IMR-90 (cell line): ENCODE data around the gene C19orf47. TPM values are rescaled to one million over a fixed set of nuclear protein-coding genes. Genes with fewer than 3 reads are reported as not detected.

Experiments used
- ATAC-seq: fragments of 200-7000 bp; cut with Tn5 transposase; 2 replicates; pipeline ENCODE4 v1.9.1; 2020; ENCODE audit warnings: low read depth, mild to moderate bottlenecking, moderate library complexity
- BruUV-seq: library from RNA; stranded (reverse); fragments of 400-500 nt; replicated peaks from 2 replicates; lab custom pipeline; 2021; lab: Mats Ljungman, UMichigan
- CTCF ChIA-PET: fragments of 300-600 bp; formaldehyde crosslinking; extraction: SDS; loops from one replicate; lab custom pipeline; 2021; ENCODE audit warnings: antibody characterized with exemption; lab: Yijun Ruan, JAX
- POLR2A ChIA-PET: fragments of 300-600 bp; sonication (Branson Sonifier 250); formaldehyde crosslinking; loops from one replicate; lab custom pipeline; 2022; ENCODE audit warnings: antibody characterized with exemption; ENCODE audit not compliant: unreplicated experiment; lab: Charles Lee
- DNase-seq: peaks from one replicate; pipeline ENCODE4 v3.0.0; 2013
- H2AFZ ChIP-seq: replicated peaks from 2 replicates; pipeline ENCODE3; 2013; ENCODE audit warnings: low read length, mild to moderate bottlenecking; ENCODE audit not compliant: poor library complexity
- H2AK5ac ChIP-seq: 2 replicates; pipeline ENCODE4 v1.6.1; 2013; ENCODE audit warnings: low read depth, low read length, inconsistent platforms
- H2AK9ac ChIP-seq: replicated peaks from 2 replicates; pipeline ENCODE3; 2013; ENCODE audit warnings: mild to moderate bottlenecking, low read depth, low read length, moderate library complexity; ENCODE audit not compliant: poor library complexity
- H2BK120ac ChIP-seq: 2 replicates; pipeline ENCODE4 v1.6.1; 2013; ENCODE audit warnings: low read depth, low read length, inconsistent platforms
- H2BK15ac ChIP-seq: 3 replicates; pipeline ENCODE4 v1.6.1; 2013; ENCODE audit warnings: low read depth, low read length, inconsistent platforms
- H2BK20ac ChIP-seq: 2 replicates; pipeline ENCODE4 v1.6.1; 2013; ENCODE audit warnings: low read depth, mild to moderate bottlenecking, inconsistent platforms, low read length, moderate library complexity
- H2BK5ac ChIP-seq: 2 replicates; pipeline ENCODE4 v1.6.1; 2013; ENCODE audit warnings: mild to moderate bottlenecking, low read depth, low read length, inconsistent platforms; ENCODE audit not compliant: poor library complexity, severe bottlenecking
- H3K14ac ChIP-seq: replicated peaks from 2 replicates; pipeline ENCODE4 v1.6.1; 2013; ENCODE audit warnings: low read depth, low read length, inconsistent platforms
- H3K18ac ChIP-seq: 2 replicates; pipeline ENCODE4 v1.6.1; 2013; ENCODE audit warnings: low read depth, low read length, control low read depth
- H3K23ac ChIP-seq: 2 replicates; pipeline ENCODE4 v1.6.1; 2013; ENCODE audit warnings: low read depth, low read length, inconsistent platforms
- H3K27ac ChIP-seq: 2 replicates; pipeline ENCODE4 v1.5.1; 2013; ENCODE audit warnings: mild to moderate bottlenecking, control low read depth, low read length; ENCODE audit not compliant: insufficient read depth
- H3K27me3 ChIP-seq: 2 replicates; pipeline ENCODE4 v1.6.1; 2013; ENCODE audit warnings: low read length; ENCODE audit not compliant: control insufficient read depth, insufficient read depth
- H3K36me3 ChIP-seq: 2 replicates; pipeline ENCODE4 v1.6.1; 2013; ENCODE audit warnings: low read length, mixed read lengths; ENCODE audit not compliant: control insufficient read depth, insufficient read depth
- H3K4ac ChIP-seq: 2 replicates; pipeline ENCODE4 v1.6.1; 2013; ENCODE audit warnings: low read depth, low read length, inconsistent platforms
- H3K4me1 ChIP-seq: 2 replicates; pipeline ENCODE4 v1.6.1; 2013; ENCODE audit warnings: low read length, mixed read lengths; ENCODE audit not compliant: control insufficient read depth, insufficient read depth
- H3K4me2 ChIP-seq: 2 replicates; pipeline ENCODE4 v1.6.1; 2013; ENCODE audit warnings: low read depth, mild to moderate bottlenecking, control low read depth, low read length, moderate library complexity
- H3K4me3 ChIP-seq: 2 replicates; pipeline ENCODE4 v1.5.1; 2013; ENCODE audit warnings: low read depth, mild to moderate bottlenecking, control low read depth, low read length, moderate library complexity; ENCODE audit not compliant: insufficient read depth
- H3K56ac ChIP-seq: 2 replicates; pipeline ENCODE4 v1.6.1; 2013; ENCODE audit warnings: low read length, inconsistent platforms; ENCODE audit not compliant: insufficient read depth; ENCODE audit errors: extremely low read depth
- H3K79me1 ChIP-seq, 2 experiments: 2 replicates each; pipeline ENCODE4 v1.6.1; 2013; ENCODE audit warnings: low read length in 2 of 2, inconsistent platforms in 1 of 2, low read depth in 1 of 2
- H3K9ac ChIP-seq: 2 replicates; pipeline ENCODE4 v1.6.1; 2013; ENCODE audit warnings: low read depth, low read length, control low read depth
- H3K9me1 ChIP-seq: 2 replicates; pipeline ENCODE4 v1.6.1; 2013; ENCODE audit warnings: low read length, inconsistent platforms; ENCODE audit not compliant: insufficient read depth
- H3K9me3 ChIP-seq: 2 replicates; pipeline ENCODE4 v1.6.1; 2013; ENCODE audit warnings: low read length; ENCODE audit not compliant: control insufficient read depth, insufficient read depth
- H4K20me1 ChIP-seq: 2 replicates; pipeline ENCODE4 v1.6.1; 2013; ENCODE audit warnings: low read length, inconsistent platforms; ENCODE audit not compliant: insufficient read depth
- H4K5ac ChIP-seq: 2 replicates; pipeline ENCODE4 v1.6.1; 2013; ENCODE audit warnings: mild to moderate bottlenecking, low read depth, low read length, control low read depth
- H4K8ac ChIP-seq, 2 experiments: 2 replicates each; pipeline ENCODE4 v1.6.1; 2013; ENCODE audit warnings: low read depth in 2 of 2, low read length in 2 of 2, control low read depth in 1 of 2, inconsistent platforms in 1 of 2
- H4K91ac ChIP-seq: 2 replicates; pipeline ENCODE4 v1.6.1; 2013; ENCODE audit warnings: low read depth, low read length, inconsistent platforms; ENCODE audit not compliant: insufficient read depth
- BHLHE40 ChIP-seq: fragments of 150-350 bp; IDR thresholded peaks from 2 replicates; pipeline ENCODE4 v1.6.1; 2016; ENCODE audit warnings: mild to moderate bottlenecking, low read depth, low read length
- CTCF ChIP-seq: conservative IDR thresholded peaks from 2 replicates; pipeline ENCODE4 v1.5.1; 2012; ENCODE audit warnings: mild to moderate bottlenecking, low read depth, low read length, improper control_type of control experiment
- ELK1 ChIP-seq: fragments of 150-350 bp; IDR thresholded peaks from 2 replicates; pipeline ENCODE4 v1.6.1; 2016; ENCODE audit warnings: low read depth, mild to moderate bottlenecking, low read length, moderate library complexity, borderline replicate concordance
- FOS ChIP-seq: fragments of 150-350 bp; IDR thresholded peaks from 2 replicates; pipeline ENCODE4 v1.6.1; 2016; ENCODE audit warnings: low read depth, low read length
- MAZ ChIP-seq: IDR thresholded peaks from 2 replicates; pipeline ENCODE4 v1.6.1; 2012; ENCODE audit warnings: low read depth, mild to moderate bottlenecking, low read length, improper control_type of control experiment, moderate library complexity, borderline replicate concordance
- MXI1 ChIP-seq: IDR thresholded peaks from 2 replicates; pipeline ENCODE4 v1.6.1; 2012; ENCODE audit warnings: low read depth, mild to moderate bottlenecking, low read length, moderate library complexity, borderline replicate concordance
- NFE2L2 ChIP-seq: fragments of 150-350 bp; IDR thresholded peaks from 2 replicates; pipeline ENCODE4 v1.6.1; 2016; ENCODE audit warnings: low read depth, mild to moderate bottlenecking, low read length
- POLR2A ChIP-seq: IDR thresholded peaks from 2 replicates; pipeline ENCODE4 v1.6.1; 2012; ENCODE audit warnings: mild to moderate bottlenecking, low read depth, low read length
- RAD21 ChIP-seq: IDR thresholded peaks from 2 replicates; pipeline ENCODE4 v1.6.1; 2012; ENCODE audit warnings: low read length, improper control_type of control experiment
- RCOR1 ChIP-seq: IDR thresholded peaks from 2 replicates; pipeline ENCODE4 v1.6.1; 2012; ENCODE audit warnings: mild to moderate bottlenecking, low read length, improper control_type of control experiment; ENCODE audit not compliant: insufficient replicate concordance
- RFX5 ChIP-seq: IDR thresholded peaks from 2 replicates; pipeline ENCODE4 v1.8.0; 2012; ENCODE audit warnings: low read depth, mild to moderate bottlenecking, low read length, moderate library complexity
- SMC3 ChIP-seq: fragments of 150-350 bp; IDR thresholded peaks from 2 replicates; pipeline ENCODE4 v1.6.1; 2016; ENCODE audit warnings: low read depth, mild to moderate bottlenecking, antibody characterized with exemption, low read length, moderate library complexity
- WGBS, 2 experiments: methylation state at CpG; one replicate each; pipeline versions ENCODE4 v1.1.5 to v1.1.7; 2013; ENCODE audit warnings: missing lambda C conversion rate in 2 of 2; ENCODE audit not compliant: insufficient read length in 1 of 2; ENCODE audit errors: extremely low coverage in 2 of 2; 5-methylcytosine and 5-hydroxymethylcytosine counted together
- dilution Hi-C: fragments of 300-500 bp; cut with HindIII; formaldehyde crosslinking; loops from one replicate; pipeline ENCODE4 v1.14.3; 2018; ENCODE audit warnings: low sequenced_read_pairs; ENCODE audit not compliant: unreplicated experiment
- in situ Hi-C: fragments of 300-500 bp; cut with MboI; formaldehyde crosslinking; loops from 3 replicates; pipeline ENCODE4 v1.14.3; 2019; ENCODE audit warnings: low sequenced_read_pairs, inconsistent platforms, mixed read lengths
- intact Hi-C: fragments of 100-400 bp; cut with micrococcal nuclease; formaldehyde crosslinking; loops from 2 replicates; pipeline ENCODE4 v1.10.0; 2022
- polyA plus RNA-seq, 3 experiments: library from polyadenylated mRNA; depleted of rRNA; stranded (reverse); fragments of >200 nt; gene quantifications; 2 replicates each; pipeline ENCODE4 v1.2.3, GENCODE V29; 2012; ENCODE audit warnings: low replicate concordance in 1 of 3
- total RNA-seq: library from RNA; depleted of rRNA; stranded (reverse); fragments of >200 nt; gene quantifications from 2 replicates; pipeline ENCODE4 v1.2.3, GENCODE V29; 2012

Gene C19orf47
- total and polyA plus RNA-seq, 2 of the 4 experiments (the other 2 are of a cell fraction), result 3.6 to 16.3 TPM

GRCh38 chr19:40304306-40304705, 43.9 kb downstream of the C19orf47 start:
- no TSS peak for BruUV-seq
- no peak overlapping the region for H2BK20ac ChIP-seq
- H2AK9ac ChIP-seq, result no peak overlapping the region
- H3K4me1 ChIP-seq, result no peaks in the 10 kb centered on the region
- no peaks in the 10 kb centered on the region for H3K79me1 ChIP-seq
- no peak overlapping the region for H3K4me3 ChIP-seq
- H2AK5ac ChIP-seq, result no peak overlapping the region
- H3K56ac ChIP-seq, result no peak overlapping the region
- no peak overlapping the region for H3K4me2 ChIP-seq
- H3K23ac ChIP-seq, result no peak overlapping the region
- H2AFZ ChIP-seq, result no peak overlapping the region
- CTCF ChIA-PET, result no interaction called here
- H3K18ac ChIP-seq, result no peak overlapping the region
- intact Hi-C loops (loop anchor here (10.0 kb wide), 1 partner anchor 120 kb away; the partner anchor contains the start of gene SERTAD1), in situ Hi-C loops (loop anchor here (10.0 to 25.0 kb wide), 2 partner anchors 208 to 300 kb away; partner anchors contain the start of gene LTBP4), dilution Hi-C loops (no loop called here)
- no peak overlapping the region for H4K91ac ChIP-seq
- TF ChIP-seq MAZ (no peak), POLR2A (no peak), SMC3 (no peak), RCOR1 (no peak), RAD21 (no peak), FOS (no peak), ELK1 (no peak), BHLHE40 (no peak), CTCF (no peak), MXI1 (no peak), NFE2L2 (no peak), RFX5 (no peak)
- H3K9me3 ChIP-seq, result no peaks in the 10 kb centered on the region
- ATAC-seq, result no peak
- no peaks in the 10 kb centered on the region for H4K20me1 ChIP-seq
- H4K5ac ChIP-seq, result no peak overlapping the region
- H3K36me3 ChIP-seq, result no peaks in the 10 kb centered on the region
- no peak overlapping the region for H2BK5ac ChIP-seq
- H3K14ac ChIP-seq, result no peak overlapping the region
- no peak for DNase-seq
- H3K9me1 ChIP-seq, result no peaks in the 10 kb centered on the region
- WGBS, 2 experiments, result no CpG with 5 or more reads among the region's 4 CpGs
- H3K27ac ChIP-seq, result no peak overlapping the region
- H4K8ac ChIP-seq, result no peak overlapping the region
- H3K4ac ChIP-seq, result no peak overlapping the region
- H2BK15ac ChIP-seq, result no peak overlapping the region
- POLR2A ChIA-PET, result no interaction called here
- H3K27me3 ChIP-seq, result no peaks in the 10 kb centered on the region
- H2BK120ac ChIP-seq, result no peak overlapping the region
- H3K9ac ChIP-seq, result no peak overlapping the region
